Activated CD8-positive, alpha-beta memory T cell treated with anti-CD3 and anti-CD28 coated beads, Interleukin-2, amount 50 U/mL, for 24 hours (primary cell): ENCODE measurements around the gene DGKB.

Source experiments
- DNase-seq: peaks from one replicate; pipeline ENCODE4 v3.0.0-alpha.2; 2020; ENCODE audit errors: extremely low read depth

The DGKB gene

GRCh38 chr7:14902589-14903067, at the start of gene DGKB:
TSS of gene DGKB (minus strand) at chr7:14902751.
- no peak for DNase-seq

- DNase-seq, result no peak
These were observed 47.5 kb upstream of the DGKB start for GRCh38 chr7:14950013-14950412.

GRCh38 chr7:14938181-14938580, 35.6 kb upstream of the DGKB start:
- no peak for DNase-seq

- DNase-seq, result no peak
These were observed 35.0 kb upstream of the DGKB start for GRCh38 chr7:14937581-14937980.

- no peak for DNase-seq
These were observed 34.0 kb upstream of the DGKB start for GRCh38 chr7:14936554-14936953.

- DNase-seq, result no peak
These were observed 32.3 kb upstream of the DGKB start for GRCh38 chr7:14934839-14935238.

- no peak for DNase-seq
These were observed 29.1 kb upstream of the DGKB start for GRCh38 chr7:14931511-14932215.

- DNase-seq, result no peak
These were observed 21.8 kb upstream of the DGKB start for GRCh38 chr7:14924398-14924797.

GRCh38 chr7:14911077-14911476, 8.5 kb upstream of the DGKB start:
- no peak for DNase-seq

GRCh38 chr7:14908697-14909096, 6.1 kb upstream of the DGKB start:
- no peak for DNase-seq

GRCh38 chr7:14905764-14906163, 3.2 kb upstream of the DGKB start:
- DNase-seq, result no peak

GRCh38 chr7:14900051-14900450, 2.5 kb downstream of the DGKB start:
- DNase-seq, result no peak

- no peak for DNase-seq
These were observed 3.5 kb downstream of the DGKB start for GRCh38 chr7:14899030-14899429.

- no peak for DNase-seq
These were observed 6.1 kb downstream of the DGKB start for GRCh38 chr7:14896461-14896860.

GRCh38 chr7:14894826-14895225, 7.7 kb downstream of the DGKB start:
- DNase-seq, result no peak

- DNase-seq, result no peak
These were observed 9.6 kb downstream of the DGKB start for GRCh38 chr7:14892961-14893360.

- DNase-seq, result no peak
These were observed 11.3 kb downstream of the DGKB start for GRCh38 chr7:14891289-14891688.

GRCh38 chr7:14888962-14889361, 13.6 kb downstream of the DGKB start:
- no peak for DNase-seq

GRCh38 chr7:14886533-14886932, 16.0 kb downstream of the DGKB start:
- no peak for DNase-seq

GRCh38 chr7:14875941-14876587, 26.5 kb downstream of the DGKB start:
- no peak for DNase-seq

- DNase-seq, result no peak
These were observed 30.7 kb downstream of the DGKB start for GRCh38 chr7:14871880-14872279.

GRCh38 chr7:14870394-14870793, 32.2 kb downstream of the DGKB start:
- no peak for DNase-seq

- DNase-seq, result no peak
These were observed 33.6 kb downstream of the DGKB start for GRCh38 chr7:14868937-14869336.

- no peak for DNase-seq
These were observed 41.1 kb downstream of the DGKB start for GRCh38 chr7:14861456-14861855.
